Bronchial epithelial cell (primary cell): Measurements from ENCODE around the gene ICAM5. TPM values are rescaled to one million over a fixed set of nuclear protein-coding genes. Genes with fewer than 3 reads are reported as not detected.
A peak's percentile ranks its signal among the peaks of the same experiment; 100 is the strongest.
"Not testable (repeated sequence)": the region's sequence is repeated elsewhere in the genome, so short reads cannot be mapped to it uniquely, and the experiment has no call there.

Experiments
- DNase-seq: peaks from one replicate; pipeline ENCODE4 v3.0.0-alpha.2; 2010; ENCODE audit warnings: low read depth
- FAIRE-seq: peaks from 2 replicates; lab custom pipeline; 2011; peaks lifted over from hg19 to GRCh38; lab: Jason Lieb, UNC
- H3K27me3 ChIP-seq: 2 replicates; pipeline ENCODE4 v1.5.1; 2011; ENCODE audit warnings: low read length; ENCODE audit not compliant: control insufficient read depth, insufficient read depth
- H3K36me3 ChIP-seq: 2 replicates; pipeline ENCODE4 v1.5.1; 2011; ENCODE audit warnings: low read length; ENCODE audit not compliant: control insufficient read depth, insufficient read depth
- H3K4me3 ChIP-seq: 2 replicates; pipeline ENCODE4 v1.5.1; 2011; ENCODE audit warnings: mild to moderate bottlenecking, low read depth, low read length, control low read depth
- CTCF ChIP-seq: IDR thresholded peaks from 2 replicates; pipeline ENCODE4 v1.5.1; 2011; ENCODE audit warnings: mild to moderate bottlenecking, moderate library complexity, low read length, control low read depth, inconsistent platforms; ENCODE audit not compliant: insufficient read depth, severe bottlenecking
- total RNA-seq: library from RNA; depleted of rRNA; stranded (reverse); fragments of >200 nt; gene quantifications from 2 replicates; pipeline ENCODE4 v1.2.1, GENCODE V29; 2014

ICAM5 gene
- total RNA-seq, 1 donor from 2014 or later: 3.9 TPM

DNA sequence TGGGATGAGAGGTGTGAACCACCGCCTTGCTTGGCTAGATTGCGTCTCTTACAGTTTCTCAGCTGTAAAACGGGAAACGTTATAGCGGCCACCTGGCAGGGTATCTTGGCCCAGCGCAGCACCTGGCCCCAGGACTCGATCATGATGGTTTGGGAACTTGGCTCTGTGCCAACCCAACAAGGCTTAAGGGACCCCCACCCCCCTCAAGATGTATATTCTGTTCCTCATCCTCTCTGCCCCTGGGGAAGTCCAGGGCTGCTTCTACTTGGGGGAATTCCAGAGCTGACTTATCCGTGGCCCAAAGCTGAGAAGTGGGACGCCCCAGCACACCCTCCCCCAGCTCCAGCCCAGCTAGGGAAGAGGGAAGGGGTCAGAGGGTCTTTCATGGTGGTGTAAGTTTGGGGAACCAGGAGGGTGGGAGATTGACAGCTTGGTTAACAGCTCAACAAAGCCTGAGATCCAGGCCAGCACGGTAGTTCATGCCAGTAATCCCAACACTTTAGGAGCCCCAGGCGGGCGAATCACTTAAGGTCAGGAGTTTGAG, 18.1 kb upstream of the ICAM5 start:
- FAIRE-seq: no peak
- Histone ChIP-seq H3K27me3 (no peaks in the 10 kb centered on the region), H3K36me3 (no peaks in the 10 kb centered on the region), H3K4me3 (peak overlapping the region; percentile 34)
- peak; percentile 28 for DNase-seq
- no peak for TF ChIP-seq CTCF

GRCh38 chr19:10274589-10274988, 15.2 kb upstream of the ICAM5 start:
- no peaks in the 10 kb centered on the region for H3K27me3 ChIP-seq
- FAIRE-seq (no peak), DNase-seq (no peak)
- H3K4me3 ChIP-seq: no peak overlapping the region
- TF ChIP-seq CTCF: no peak
- no peaks in the 10 kb centered on the region for H3K36me3 ChIP-seq

DNA sequence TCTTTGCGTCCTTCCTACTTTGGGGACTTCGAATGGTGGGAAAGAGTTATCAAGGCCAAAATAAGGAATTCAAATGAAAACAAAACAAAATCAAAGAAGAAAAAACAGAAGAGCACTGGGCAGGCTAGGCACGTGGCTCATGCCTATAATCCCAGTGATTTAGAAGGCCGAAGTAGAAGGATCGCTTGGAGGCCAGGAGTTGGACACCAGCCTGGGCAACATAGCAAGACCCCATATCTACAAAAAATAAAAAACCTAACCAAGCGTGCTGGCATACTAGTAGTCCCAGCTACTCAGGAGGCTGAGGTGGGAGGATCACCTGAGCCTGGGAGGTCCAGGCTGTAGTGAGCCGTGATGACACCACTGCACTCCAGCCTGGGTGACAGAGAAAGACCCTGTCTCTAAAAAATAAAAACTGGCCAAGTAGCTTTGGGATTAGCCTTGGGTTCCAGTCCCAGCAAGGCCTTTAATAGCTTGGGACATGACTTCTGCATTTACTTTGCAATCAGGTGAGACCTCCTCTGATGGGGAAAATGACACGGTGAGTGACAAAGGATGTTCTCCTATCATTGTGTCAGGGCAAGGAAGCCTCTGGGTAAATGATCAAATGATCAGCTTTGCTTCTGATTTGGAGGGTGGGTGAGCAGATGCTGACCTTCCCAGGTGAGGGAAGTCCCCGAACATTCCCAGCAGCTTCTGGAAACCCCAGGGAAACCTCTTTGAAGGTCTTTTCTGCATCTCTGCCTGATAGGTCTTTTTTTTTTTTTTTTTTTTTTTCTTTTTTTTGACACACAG, 11.8 kb upstream of the ICAM5 start:
- no peak for FAIRE-seq
- Histone ChIP-seq H3K36me3 (no peaks in the 10 kb centered on the region), H3K27me3 (no peaks in the 10 kb centered on the region), H3K4me3 (no peak overlapping the region)
- no peak for DNase-seq
- no peak for TF ChIP-seq CTCF

DNA sequence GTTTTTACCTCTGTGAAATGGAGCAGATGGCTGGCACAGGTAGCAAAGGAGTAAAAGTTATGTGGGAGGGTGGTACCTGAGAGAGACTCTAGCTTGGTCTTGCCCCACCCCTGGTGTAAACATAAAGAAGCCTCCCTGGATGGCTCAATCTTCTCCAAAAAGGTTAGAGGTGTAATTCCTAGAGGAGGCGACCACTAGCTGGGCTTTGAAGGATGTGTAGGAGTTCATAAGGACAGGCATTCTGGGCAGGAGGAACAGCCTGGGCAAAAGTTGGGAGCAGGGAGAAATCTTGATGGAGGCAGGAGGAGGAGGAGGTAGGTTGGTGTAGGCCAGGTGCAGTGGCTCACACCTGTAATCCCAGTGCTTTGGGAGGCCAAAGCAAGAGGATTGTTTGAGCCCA, 10.8 kb upstream of the ICAM5 start:
- no peaks in the 10 kb centered on the region for H3K27me3 ChIP-seq
- FAIRE-seq (no peak), DNase-seq (no peak)
- no peak for TF ChIP-seq CTCF
- H3K36me3 ChIP-seq: no peaks in the 10 kb centered on the region
- H3K4me3 ChIP-seq: no peak overlapping the region

GRCh38 chr19:10279737-10280442, 9.9 kb upstream of the ICAM5 start:
- FAIRE-seq (no peak), DNase-seq (no peak)
- Histone ChIP-seq H3K36me3 (peaks cover 2% of the 10 kb centered on the region), H3K27me3 (no peaks in the 10 kb centered on the region), H3K4me3 (no peak overlapping the region)
- TF ChIP-seq CTCF: no peak

DNA sequence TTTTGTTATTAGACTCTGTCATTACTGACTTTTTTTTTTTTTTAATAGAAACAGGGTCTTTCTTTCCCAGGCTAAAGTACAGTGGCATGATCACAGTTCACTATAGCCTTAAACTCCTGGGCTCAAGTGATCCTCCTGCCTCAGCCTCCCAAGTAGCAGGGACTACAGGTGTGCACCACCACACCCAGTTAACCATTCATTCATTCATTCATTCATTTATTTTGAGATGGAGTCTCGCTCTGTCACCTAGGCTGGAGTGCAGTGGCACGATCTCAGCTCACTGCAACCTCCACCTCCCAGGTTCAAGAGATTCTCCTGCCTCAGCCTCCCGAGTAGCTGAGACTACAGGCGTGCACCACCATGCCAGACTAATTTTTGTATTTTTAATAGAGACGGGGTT, 7.7 kb upstream of the ICAM5 start:
- not testable (repeated sequence) for H3K36me3 ChIP-seq, H3K4me3 ChIP-seq, H3K27me3 ChIP-seq, DNase-seq, FAIRE-seq
